Natural killer cell (primary cell): ENCODE data around the gene ZEB2. TPM values are rescaled to one million over a fixed set of nuclear protein-coding genes. Genes with fewer than 3 reads are reported as not detected.

Experiments
- ATAC-seq, 3 donors: fragments of 150-1000 bp in 2 of 3; fragments of 200-7000 bp in 1 of 3; cut with Tn5 transposase; 1 replicate in 1 of 3; 2 replicates in 2 of 3; pipeline ENCODE4 v1.10.0; 2021; ENCODE audit warnings: mild to moderate bottlenecking in 2 of 3, moderate library complexity in 2 of 3
- DNase-seq, 2 donors: peaks; one replicate each; pipeline versions ENCODE4 v3.0.0 to v3.0.0-alpha.2; 2013 to 2021; ENCODE audit warnings: mixed read lengths in 1 of 2
- H3K27ac ChIP-seq: one replicate; pipeline ENCODE4 v1.5.1; 2013; ENCODE audit warnings: mild to moderate bottlenecking, low read length
- H3K27me3 ChIP-seq: one replicate; pipeline ENCODE4 v1.6.1; 2013; ENCODE audit warnings: low read length; ENCODE audit not compliant: control insufficient read depth, insufficient read depth
- H3K36me3 ChIP-seq: one replicate; pipeline ENCODE4 v1.6.1; 2013; ENCODE audit warnings: low read length; ENCODE audit not compliant: control insufficient read depth, insufficient read depth
- H3K4me1 ChIP-seq: one replicate; pipeline ENCODE4 v1.6.1; 2013; ENCODE audit warnings: low read length; ENCODE audit not compliant: control insufficient read depth, insufficient read depth
- H3K4me3 ChIP-seq: one replicate; pipeline ENCODE4 v1.5.1; 2013; ENCODE audit warnings: low read length
- H3K9me3 ChIP-seq: one replicate; pipeline ENCODE4 v1.6.1; 2013; ENCODE audit warnings: low read length; ENCODE audit not compliant: control insufficient read depth, insufficient read depth
- H3K27ac Mint-ChIP-seq, 2 donors: one replicate each; pipeline ENCODE4 v1.8.0; 2022; ENCODE audit warnings: mild to moderate bottlenecking in 2 of 2, mixed read lengths in 2 of 2, moderate library complexity in 1 of 2
- H3K27me3 Mint-ChIP-seq, 2 donors: one replicate each; pipeline ENCODE4 v1.8.0; 2022; ENCODE audit warnings: low read depth in 2 of 2, mixed read lengths in 2 of 2
- H3K36me3 Mint-ChIP-seq: one replicate; pipeline ENCODE4 v1.8.0; 2022; ENCODE audit warnings: mixed read lengths
- H3K4me1 Mint-ChIP-seq, 2 donors: one replicate each; pipeline ENCODE4 v1.8.0; 2022; ENCODE audit warnings: mixed read lengths in 2 of 2
- H3K4me3 Mint-ChIP-seq: one replicate; pipeline ENCODE4 v1.8.0; 2022; ENCODE audit warnings: mild to moderate bottlenecking, moderate library complexity, mixed read lengths
- H3K9me3 Mint-ChIP-seq, 2 donors: one replicate each; pipeline ENCODE4 v1.8.0; 2022; ENCODE audit warnings: mixed read lengths in 2 of 2
- CTCF ChIP-seq: fragments of 200-600 bp; IDR thresholded peaks from one replicate; pipeline ENCODE4 v1.8.0; 2022; ENCODE audit warnings: antibody characterized with exemption
- WGBS: methylation state at CpG from one replicate; pipeline ENCODE4 v1.1.7; 2013; ENCODE audit warnings: missing lambda C conversion rate; ENCODE audit not compliant: insufficient coverage; 5-methylcytosine and 5-hydroxymethylcytosine counted together
- intact Hi-C: fragments of 100-400 bp; cut with micrococcal nuclease; formaldehyde crosslinking; loops from one replicate; pipeline ENCODE4 v1.14.2; 2022
- total RNA-seq, 4 donors: library from RNA; stranded (reverse); fragments of 120-200 nt in 1 of 4; gene quantifications; one replicate each; pipeline versions ENCODE4 v1.2.3 to v1.2.4, GENCODE V29; 2013 to 2022

The ZEB2 gene
- total RNA-seq, 3 donors from 2014 or later (not counting 1 experiment from before 2014, with no cell fraction given): 718 to 1,143 (median 944) TPM

- 92% methylated on average over 1 of the region's 1 CpG for WGBS
- H3K9me3 Mint-ChIP-seq: no peaks in the 10 kb centered on the region
- DNase-seq: no peak
- H3K36me3 Mint-ChIP-seq: peaks cover 11% of the 10 kb centered on the region
- peaks cover 59 to 65% of the 10 kb centered on the region in 2 donors for H3K4me1 Mint-ChIP-seq
- H3K36me3 ChIP-seq: peaks cover 66% of the 10 kb centered on the region
- peak in 2 of 3 donors; percentile 20 to 21 for ATAC-seq
- H3K4me3 Mint-ChIP-seq: no peak overlapping the region
- no peak for TF ChIP-seq CTCF
- H3K27me3 Mint-ChIP-seq: no peaks in the 10 kb centered on the region
- no peak overlapping the region for H3K4me3 ChIP-seq
- intact Hi-C loops: no loop called here
- H3K9me3 ChIP-seq: no peaks in the 10 kb centered on the region
- no peak overlapping the region for H3K27ac ChIP-seq
- H3K27ac Mint-ChIP-seq: peak overlapping the region in 1 of 2 donors; percentile 90
- no peaks in the 10 kb centered on the region for H3K4me1 ChIP-seq
- H3K27me3 ChIP-seq: no peaks in the 10 kb centered on the region
Observed at GRCh38 chr2:144421606-144422510, 98.1 kb downstream of the ZEB2 start.

GRCh38 chr2:144419218-144419617 is 100.7 kb downstream of the ZEB2 start:
- WGBS: 92% methylated on average over 2 of the region's 3 CpGs
- DNase-seq (no peak), ATAC-seq (no peak)
- no peak overlapping the region for H3K4me3 ChIP-seq
- Mint-ChIP-seq H3K9me3 (no peaks in the 10 kb centered on the region), H3K4me3 (no peak overlapping the region), H3K36me3 (peaks cover 15% of the 10 kb centered on the region), H3K4me1 (peaks cover 58 to 62% of the 10 kb centered on the region in 2 donors), H3K27me3 (no peaks in the 10 kb centered on the region), H3K27ac (no peak overlapping the region)
- H3K9me3 ChIP-seq: no peaks in the 10 kb centered on the region
- H3K27ac ChIP-seq: no peak overlapping the region
- intact Hi-C loops: no loop called here
- H3K4me1 ChIP-seq: peaks cover 2% of the 10 kb centered on the region
- peaks cover 63% of the 10 kb centered on the region for H3K36me3 ChIP-seq
- no peaks in the 10 kb centered on the region for H3K27me3 ChIP-seq
- no peak for TF ChIP-seq CTCF

- Mint-ChIP-seq H3K27me3 (no peaks in the 10 kb centered on the region), H3K4me1 (peaks cover 39 to 55% of the 10 kb centered on the region in 2 donors), H3K9me3 (no peaks in the 10 kb centered on the region), H3K36me3 (peaks cover 15% of the 10 kb centered on the region), H3K27ac (peak overlapping the region; percentile 54 to 96), H3K4me3 (no peak overlapping the region)
- ATAC-seq: no peak
- Histone ChIP-seq H3K4me1 (peaks cover 4% of the 10 kb centered on the region), H3K27ac (no peak overlapping the region), H3K9me3 (no peaks in the 10 kb centered on the region), H3K4me3 (no peak overlapping the region), H3K36me3 (peaks cover 49% of the 10 kb centered on the region), H3K27me3 (no peaks in the 10 kb centered on the region)
- intact Hi-C loops: no loop called here
- no peak for DNase-seq
- WGBS: 89% methylated on average over 4 of the region's 4 CpGs
- TF ChIP-seq CTCF: no peak
Observed at GRCh38 chr2:144415386-144415785, 104.5 kb downstream of the ZEB2 start.
